Measurements from ENCODE around the gene DPY19L1.
"Not testable (repeated sequence)": the region's sequence is repeated elsewhere in the genome, so short reads cannot be mapped to it uniquely, and the experiment has no call there.

Gene DPY19L1

DNA sequence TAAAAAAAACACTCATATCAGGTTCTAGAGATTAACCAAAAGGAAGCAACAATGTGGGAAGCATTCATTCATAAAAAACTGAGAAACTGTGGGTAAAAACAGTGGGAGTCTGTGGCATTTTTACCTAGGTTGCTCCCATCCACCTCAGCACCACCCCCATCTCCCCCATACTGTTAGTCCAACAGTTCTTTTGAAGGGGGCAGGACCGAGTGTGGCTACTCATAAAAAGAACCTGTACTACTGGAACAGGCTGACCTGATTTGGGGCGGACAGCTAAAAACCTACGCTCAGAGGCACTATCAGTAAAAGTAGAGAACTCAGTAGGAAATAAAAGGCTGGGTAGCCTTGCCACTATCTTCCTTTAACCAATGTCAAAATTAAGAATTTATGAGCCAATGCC is 84.5 kb downstream of the DPY19L1 start:
- no peaks in the 10 kb centered on the region for H3K9me3 ChIP-seq (ENCODE audit: control insufficient read depth, low read length)
- H3K27me3 ChIP-seq (ENCODE audit: control insufficient read depth, insufficient read depth, low read length, poor library complexity, severe bottlenecking) = no peaks in the 10 kb centered on the region
- no peaks in the 10 kb centered on the region for H3K4me1 ChIP-seq (ENCODE audit: control insufficient read depth, insufficient read depth, low read length)
- no peak overlapping the region for H3K27ac ChIP-seq (ENCODE audit: insufficient read depth, low read depth, low read length, poor library complexity, severe bottlenecking)
- H3K4me3 ChIP-seq (ENCODE audit: insufficient read depth, low read depth, low read length) = no peak overlapping the region
- 93 to 95% methylated on average over 3 of the region's 3 CpGs for WGBS, 2 experiments
- H3K36me3 ChIP-seq (ENCODE audit: control insufficient read depth, insufficient read depth, low read length) = no peaks in the 10 kb centered on the region

DNA sequence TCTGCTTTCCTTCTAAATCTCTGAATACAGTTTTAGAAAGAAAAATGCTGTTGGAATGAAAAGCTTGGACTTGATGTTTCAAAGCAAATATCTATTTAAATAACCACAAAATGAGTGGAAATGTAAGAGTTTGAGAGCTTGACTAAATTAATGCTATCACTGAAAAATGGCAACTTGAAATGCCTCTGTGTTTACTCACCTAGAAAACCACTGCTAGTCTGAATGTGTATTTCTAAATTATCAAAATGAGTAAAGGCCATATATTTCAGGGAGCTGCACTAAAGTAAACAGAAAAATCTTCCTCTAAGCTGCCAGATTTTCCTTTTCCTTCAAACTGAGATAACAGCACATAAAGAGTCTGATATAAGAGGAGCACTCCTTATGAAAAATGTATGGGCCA is 87.9 kb downstream of the DPY19L1 start:
- Histone ChIP-seq H3K36me3 (ENCODE audit: control insufficient read depth, insufficient read depth, low read length) (no peaks in the 10 kb centered on the region), H3K27me3 (ENCODE audit: control insufficient read depth, insufficient read depth, low read length, poor library complexity, severe bottlenecking) (no peaks in the 10 kb centered on the region), H3K9me3 (ENCODE audit: control insufficient read depth, low read length) (no peaks in the 10 kb centered on the region), H3K27ac (ENCODE audit: insufficient read depth, low read depth, low read length, poor library complexity, severe bottlenecking) (no peak overlapping the region), H3K4me3 (ENCODE audit: insufficient read depth, low read depth, low read length) (no peak overlapping the region), H3K4me1 (ENCODE audit: control insufficient read depth, insufficient read depth, low read length) (no peaks in the 10 kb centered on the region)

DNA sequence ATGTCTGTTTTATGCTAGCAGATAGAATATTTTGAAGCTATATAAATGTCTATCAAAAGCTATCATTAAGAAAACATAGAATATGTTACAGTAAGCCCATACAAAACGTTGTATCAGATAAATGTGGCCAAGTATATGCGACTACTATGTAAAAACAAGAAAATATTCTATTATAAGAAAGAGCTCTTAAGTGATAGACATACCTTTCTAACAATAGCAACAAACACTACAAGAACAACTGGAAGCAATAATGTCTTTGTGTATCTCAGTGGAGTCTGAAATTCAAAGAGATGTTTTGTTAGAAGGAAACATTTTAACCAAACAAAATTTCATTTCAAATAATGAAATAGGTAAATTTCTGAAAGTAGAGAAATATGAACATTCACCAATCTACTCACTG is 89.9 kb downstream of the DPY19L1 start:
- not testable (repeated sequence) for H3K36me3 ChIP-seq (ENCODE audit: control insufficient read depth, insufficient read depth, low read length); H3K27me3 ChIP-seq (ENCODE audit: control insufficient read depth, insufficient read depth, low read length, poor library complexity, severe bottlenecking); H3K27ac ChIP-seq (ENCODE audit: insufficient read depth, low read depth, low read length, poor library complexity, severe bottlenecking); H3K4me3 ChIP-seq (ENCODE audit: insufficient read depth, low read depth, low read length); H3K4me1 ChIP-seq (ENCODE audit: control insufficient read depth, insufficient read depth, low read length); H3K9me3 ChIP-seq (ENCODE audit: control insufficient read depth, low read length)
- WGBS, 2 experiments = no CpG with 5 or more reads among the region's 2 CpGs

DNA sequence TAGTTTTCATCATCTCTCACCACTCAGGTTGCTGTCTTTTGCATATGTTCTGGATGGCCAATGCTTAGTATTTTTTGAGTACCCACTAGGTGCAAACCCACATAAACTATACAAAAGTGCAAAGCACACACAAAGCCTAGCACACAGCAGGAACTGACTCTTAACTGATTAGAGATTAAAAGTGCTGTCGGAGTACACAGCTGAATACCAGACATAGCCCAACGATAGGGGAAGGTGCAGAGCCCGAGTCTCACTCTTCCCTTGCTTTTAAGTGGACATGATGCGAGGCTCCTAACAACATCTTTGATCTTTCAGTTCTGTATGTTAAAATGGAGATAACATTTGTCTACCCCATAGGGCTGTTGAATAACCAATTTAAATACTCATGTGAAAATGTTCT is 90.8 kb downstream of the DPY19L1 start:
- H3K27ac ChIP-seq (ENCODE audit: insufficient read depth, low read depth, low read length, poor library complexity, severe bottlenecking) = no peak overlapping the region
- WGBS, 2 experiments = 91 to 95% methylated on average over 3 to 4 of the region's 4 CpGs

DNA sequence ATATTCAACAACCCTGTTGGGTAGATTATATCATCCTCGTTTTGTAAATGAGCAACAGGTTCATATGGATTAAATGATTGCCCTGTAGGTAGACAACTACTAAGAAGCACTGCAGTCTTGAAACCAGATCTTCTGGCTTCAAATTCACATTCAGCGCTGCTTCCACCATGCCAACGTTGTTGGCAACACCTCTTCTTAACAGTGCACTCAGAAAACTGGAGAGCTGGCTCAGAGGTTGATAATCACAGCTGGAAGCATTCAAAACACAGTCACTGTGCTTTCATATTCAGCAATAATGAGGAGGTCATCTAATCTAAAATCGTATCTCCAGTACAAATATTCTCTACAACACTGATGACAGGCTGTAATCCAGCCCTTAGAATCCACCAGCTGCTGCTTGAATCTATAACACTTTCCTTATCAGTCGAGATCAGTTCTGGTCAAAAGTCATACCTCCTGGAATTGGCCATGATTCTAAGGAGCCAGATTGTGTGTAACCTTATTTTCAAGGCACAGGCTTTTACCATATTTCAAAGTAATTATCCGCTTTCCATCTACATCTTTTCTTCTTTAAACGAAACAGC is 91.3 kb downstream of the DPY19L1 start:
- H3K4me1 ChIP-seq (ENCODE audit: control insufficient read depth, insufficient read depth, low read length); H3K27ac ChIP-seq (ENCODE audit: insufficient read depth, low read depth, low read length, poor library complexity, severe bottlenecking); H3K36me3 ChIP-seq (ENCODE audit: control insufficient read depth, insufficient read depth, low read length); H3K9me3 ChIP-seq (ENCODE audit: control insufficient read depth, low read length); H3K4me3 ChIP-seq (ENCODE audit: insufficient read depth, low read depth, low read length); H3K27me3 ChIP-seq (ENCODE audit: control insufficient read depth, insufficient read depth, low read length, poor library complexity, severe bottlenecking): not testable (repeated sequence)
- 93 to 98% methylated on average over 4 to 7 of the region's 7 CpGs for WGBS, 2 experiments

More for the DNA sequence above, 90.8 kb downstream of the DPY19L1 start:
- Histone ChIP-seq H3K27me3 (ENCODE audit: control insufficient read depth, insufficient read depth, low read length, poor library complexity, severe bottlenecking) (no peaks in the 10 kb centered on the region), H3K9me3 (ENCODE audit: control insufficient read depth, low read length) (no peaks in the 10 kb centered on the region), H3K4me1 (ENCODE audit: control insufficient read depth, insufficient read depth, low read length) (no peaks in the 10 kb centered on the region), H3K36me3 (ENCODE audit: control insufficient read depth, insufficient read depth, low read length) (no peaks in the 10 kb centered on the region), H3K4me3 (ENCODE audit: insufficient read depth, low read depth, low read length) (no peak overlapping the region)

DNA sequence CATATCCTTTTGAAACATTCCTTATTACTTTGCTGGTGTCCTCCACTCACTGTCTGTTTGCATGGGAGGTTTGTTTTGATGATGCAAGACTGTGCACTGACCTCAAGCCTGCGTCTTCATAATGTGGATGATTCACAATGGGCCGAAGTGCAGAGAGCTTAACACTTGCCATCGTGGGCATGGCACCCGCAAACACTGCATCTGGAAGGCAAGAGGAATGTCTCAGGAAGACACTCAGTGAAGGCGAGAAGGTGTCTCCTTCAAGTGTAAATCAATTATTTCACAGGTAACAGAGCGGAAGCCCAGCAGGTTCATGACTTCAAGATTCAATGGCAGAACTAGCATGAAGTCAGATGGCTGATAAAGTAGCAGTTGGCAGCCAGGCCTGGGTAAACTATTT is 98.1 kb downstream of the DPY19L1 start:
- Histone ChIP-seq H3K27ac (ENCODE audit: insufficient read depth, low read depth, low read length, poor library complexity, severe bottlenecking) (no peak overlapping the region), H3K4me1 (ENCODE audit: control insufficient read depth, insufficient read depth, low read length) (no peaks in the 10 kb centered on the region), H3K36me3 (ENCODE audit: control insufficient read depth, insufficient read depth, low read length) (peaks cover 3% of the 10 kb centered on the region), H3K27me3 (ENCODE audit: control insufficient read depth, insufficient read depth, low read length, poor library complexity, severe bottlenecking) (no peaks in the 10 kb centered on the region), H3K4me3 (ENCODE audit: insufficient read depth, low read depth, low read length) (no peak overlapping the region), H3K9me3 (ENCODE audit: control insufficient read depth, low read length) (no peaks in the 10 kb centered on the region)
- WGBS, 2 experiments = 80 to 81% methylated on average over 6 of the region's 6 CpGs

DNA sequence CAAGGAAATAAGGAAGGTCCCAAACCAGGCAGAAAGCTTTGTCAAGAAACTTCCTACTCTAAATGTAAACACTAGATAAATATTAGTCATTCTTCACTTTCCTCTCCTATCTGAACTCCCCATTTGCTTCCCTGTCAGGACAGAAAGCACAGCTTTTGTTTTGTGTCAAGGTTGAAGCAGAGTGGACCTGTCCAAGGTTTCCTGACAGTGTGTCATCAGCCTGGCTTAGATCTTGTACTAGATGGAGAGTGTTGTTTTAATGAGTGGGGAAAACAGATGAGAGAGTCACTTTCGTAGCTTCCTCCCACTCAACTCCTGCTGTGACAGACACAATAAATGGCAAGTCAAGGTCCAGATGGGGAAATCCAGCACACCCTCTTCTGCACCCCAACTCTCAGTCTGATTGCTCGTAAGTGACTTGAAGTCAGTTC is 101.5 kb downstream of the DPY19L1 start:
- H3K27ac ChIP-seq (ENCODE audit: insufficient read depth, low read depth, low read length, poor library complexity, severe bottlenecking); H3K4me3 ChIP-seq (ENCODE audit: insufficient read depth, low read depth, low read length): not testable (repeated sequence)
- WGBS, 2 experiments = 75 to 83% methylated on average over 1 to 2 of the region's 2 CpGs

DNA sequence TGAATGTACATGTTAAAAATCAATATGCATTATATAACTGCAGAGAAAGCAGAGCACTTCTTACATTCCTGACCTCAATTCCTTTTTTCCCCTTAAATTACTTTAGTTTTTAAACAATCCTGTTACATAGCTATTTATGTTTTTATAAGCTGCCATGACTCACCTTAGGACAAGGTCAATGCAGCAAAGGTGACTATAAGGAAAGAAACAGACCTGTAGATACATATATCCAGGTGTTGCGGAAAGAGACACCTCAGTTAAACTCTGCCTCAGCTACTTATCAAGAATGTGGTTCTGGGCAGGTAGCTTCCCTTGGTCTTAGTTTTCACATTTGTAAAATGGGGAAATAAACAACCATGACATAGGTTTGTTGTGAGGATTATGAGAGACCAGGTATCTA is 105.5 kb downstream of the DPY19L1 start:
- peaks cover 3% of the 10 kb centered on the region for H3K36me3 ChIP-seq (ENCODE audit: control insufficient read depth, insufficient read depth, low read length)
- no peaks in the 10 kb centered on the region for H3K9me3 ChIP-seq (ENCODE audit: control insufficient read depth, low read length)
- no peaks in the 10 kb centered on the region for H3K4me1 ChIP-seq (ENCODE audit: control insufficient read depth, insufficient read depth, low read length)
- 97 to 100% methylated on average over 1 of the region's 1 CpG for WGBS, 2 experiments
- no peak overlapping the region for H3K4me3 ChIP-seq (ENCODE audit: insufficient read depth, low read depth, low read length)
- no peak overlapping the region for H3K27ac ChIP-seq (ENCODE audit: insufficient read depth, low read depth, low read length, poor library complexity, severe bottlenecking)
- no peaks in the 10 kb centered on the region for H3K27me3 ChIP-seq (ENCODE audit: control insufficient read depth, insufficient read depth, low read length, poor library complexity, severe bottlenecking)

More for the DNA sequence above, 101.5 kb downstream of the DPY19L1 start:
- not testable (repeated sequence) for H3K4me1 ChIP-seq (ENCODE audit: control insufficient read depth, insufficient read depth, low read length); H3K36me3 ChIP-seq (ENCODE audit: control insufficient read depth, insufficient read depth, low read length); H3K27me3 ChIP-seq (ENCODE audit: control insufficient read depth, insufficient read depth, low read length, poor library complexity, severe bottlenecking); H3K9me3 ChIP-seq (ENCODE audit: control insufficient read depth, low read length)

DNA sequence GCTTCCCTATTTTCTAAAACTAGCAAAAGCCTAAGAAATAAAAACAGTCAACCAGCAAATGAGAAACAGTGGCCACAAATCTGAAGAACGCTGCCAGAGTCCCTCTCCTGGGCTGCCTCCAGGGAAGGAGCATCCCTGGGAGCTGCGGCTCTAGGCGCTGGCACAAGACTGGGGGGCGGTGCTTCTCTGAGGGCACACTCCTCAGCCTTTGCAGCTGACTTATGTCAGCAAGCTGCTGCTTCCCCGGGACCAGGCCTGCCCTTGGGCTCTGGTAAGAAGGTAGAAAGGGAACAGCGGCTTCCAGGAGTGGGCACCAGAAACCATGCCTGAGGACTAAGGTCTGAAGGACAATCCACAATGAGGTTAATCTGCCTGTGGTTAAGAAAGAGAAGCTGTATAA is 107.5 kb downstream of the DPY19L1 start:
- not testable (repeated sequence) for H3K27me3 ChIP-seq (ENCODE audit: control insufficient read depth, insufficient read depth, low read length, poor library complexity, severe bottlenecking); H3K9me3 ChIP-seq (ENCODE audit: control insufficient read depth, low read length); H3K27ac ChIP-seq (ENCODE audit: insufficient read depth, low read depth, low read length, poor library complexity, severe bottlenecking); H3K4me3 ChIP-seq (ENCODE audit: insufficient read depth, low read depth, low read length); H3K36me3 ChIP-seq (ENCODE audit: control insufficient read depth, insufficient read depth, low read length); H3K4me1 ChIP-seq (ENCODE audit: control insufficient read depth, insufficient read depth, low read length)
- WGBS, 2 experiments = 82 to 87% methylated on average over 6 of the region's 6 CpGs

DNA sequence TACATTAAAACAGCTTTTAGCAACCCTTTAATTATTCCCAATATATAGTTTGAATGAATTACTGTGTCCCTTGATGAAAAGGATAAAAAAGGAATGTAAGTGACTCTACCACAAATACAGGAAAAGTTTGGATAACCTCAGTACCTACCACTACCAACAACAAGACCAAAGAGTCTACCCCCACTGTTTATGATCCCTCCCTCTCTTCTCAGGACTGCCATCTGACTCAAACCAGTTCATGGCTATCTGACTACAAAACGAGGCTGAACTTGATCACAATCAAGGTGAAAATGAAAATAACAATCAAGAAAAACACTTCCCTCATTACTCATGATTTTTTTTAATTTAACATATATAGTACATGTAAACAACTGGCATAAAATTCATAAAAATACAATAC is 108.7 kb downstream of the DPY19L1 start:
- H3K27me3 ChIP-seq (ENCODE audit: control insufficient read depth, insufficient read depth, low read length, poor library complexity, severe bottlenecking) = no peaks in the 10 kb centered on the region
- H3K4me3 ChIP-seq (ENCODE audit: insufficient read depth, low read depth, low read length) = no peak overlapping the region
- WGBS, 2 experiments = 69 to 78% methylated on average over 1 of the region's 1 CpG
- H3K9me3 ChIP-seq (ENCODE audit: control insufficient read depth, low read length) = no peaks in the 10 kb centered on the region
- no peaks in the 10 kb centered on the region for H3K4me1 ChIP-seq (ENCODE audit: control insufficient read depth, insufficient read depth, low read length)
- no peak overlapping the region for H3K27ac ChIP-seq (ENCODE audit: insufficient read depth, low read depth, low read length, poor library complexity, severe bottlenecking)
- H3K36me3 ChIP-seq (ENCODE audit: control insufficient read depth, insufficient read depth, low read length) = no peaks in the 10 kb centered on the region

DNA sequence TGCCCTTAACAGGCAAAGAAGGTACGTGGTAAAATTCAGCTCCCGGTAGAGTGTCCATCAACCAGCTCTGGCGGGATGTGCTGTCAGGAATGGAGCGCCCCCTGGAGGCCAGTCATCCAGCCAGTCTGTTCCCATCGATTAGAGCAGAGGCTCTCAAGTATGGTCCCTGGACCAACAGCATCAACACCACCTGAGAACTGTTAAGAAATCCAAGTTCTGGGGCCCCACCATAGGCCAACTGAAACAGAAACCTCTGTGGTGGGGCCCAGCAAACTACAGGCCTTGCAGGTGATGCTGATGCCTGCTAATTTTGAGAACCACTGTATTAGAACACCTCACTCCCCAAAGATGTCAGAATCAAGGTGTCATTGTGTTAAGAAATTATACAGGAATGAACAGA is 109.2 kb downstream of the DPY19L1 start:
- WGBS, 2 experiments = 32 to 36% methylated on average over 5 of the region's 5 CpGs
- Histone ChIP-seq H3K4me1 (ENCODE audit: control insufficient read depth, insufficient read depth, low read length) (no peaks in the 10 kb centered on the region), H3K36me3 (ENCODE audit: control insufficient read depth, insufficient read depth, low read length) (no peaks in the 10 kb centered on the region), H3K27me3 (ENCODE audit: control insufficient read depth, insufficient read depth, low read length, poor library complexity, severe bottlenecking) (no peaks in the 10 kb centered on the region), H3K27ac (ENCODE audit: insufficient read depth, low read depth, low read length, poor library complexity, severe bottlenecking) (no peak overlapping the region), H3K9me3 (ENCODE audit: control insufficient read depth, low read length) (no peaks in the 10 kb centered on the region), H3K4me3 (ENCODE audit: insufficient read depth, low read depth, low read length) (no peak overlapping the region)

All from ectodermal cell (in vitro differentiated cells).